Spleen (tissue), 11 donors: Measurements from ENCODE around the gene MBNL1. TPM values are rescaled to one million over a fixed set of nuclear protein-coding genes. Genes with fewer than 3 reads are reported as not detected.

Experiments used
- DNase-seq: peaks from one replicate; pipeline ENCODE4 v3.0.0-alpha.2; 2020
- H3K27ac ChIP-seq, 8 donors: fragments of 200-600 bp; sonication (generic) in 7 of 8; 1 replicate in 4 of 8; 2 replicates in 4 of 8; pipeline versions ENCODE4 v1.5.0 to v1.8.0; 2016 to 2021; ENCODE audit warnings: inconsistent platforms in 4 of 8, mild to moderate bottlenecking in 4 of 8, moderate library complexity in 1 of 8
- H3K27me3 ChIP-seq, 7 donors: fragments of 200-600 bp; sonication (generic) in 6 of 7; replicated peaks in 1 of 7; 1 replicate in 4 of 7; 2 replicates in 3 of 7; pipeline versions ENCODE4 v1.5.0 to v1.8.0; 2016 to 2021; ENCODE audit warnings: inconsistent platforms in 3 of 7, mild to moderate bottlenecking in 1 of 7
- H3K36me3 ChIP-seq, 6 donors: fragments of 200-600 bp; sonication (generic) in 5 of 6; 1 replicate in 4 of 6; 2 replicates in 2 of 6; pipeline versions ENCODE4 v1.5.0 to v1.8.0; 2016 to 2021; ENCODE audit warnings: inconsistent platforms in 2 of 6
- H3K4me1 ChIP-seq, 6 donors: fragments of 200-600 bp; sonication (generic) in 5 of 6; 1 replicate in 3 of 6; 2 replicates in 3 of 6; pipeline versions ENCODE4 v1.5.0 to v1.8.0; 2016 to 2021; ENCODE audit warnings: inconsistent platforms in 3 of 6
- H3K4me3 ChIP-seq, 8 donors: fragments of 200-600 bp; sonication (generic) in 7 of 8; 1 replicate in 4 of 8; 2 replicates in 4 of 8; pipeline versions ENCODE4 v1.5.0 to v1.8.0; 2016 to 2021; ENCODE audit warnings: inconsistent platforms in 4 of 8, mild to moderate bottlenecking in 4 of 8, moderate library complexity in 2 of 8
- H3K9me3 ChIP-seq, 8 donors: fragments of 200-600 bp; sonication (generic) in 7 of 8; 1 replicate in 4 of 8; 2 replicates in 4 of 8; pipeline versions ENCODE4 v1.5.0 to v1.8.0; 2016 to 2021; ENCODE audit warnings: inconsistent platforms in 4 of 8
- POLR2A ChIP-seq, 3 donors: fragments of 450-650 bp; IDR thresholded peaks; one replicate each; pipeline ENCODE4 v1.5.1; 2017; ENCODE audit warnings: antibody characterized with exemption in 3 of 3, mild to moderate bottlenecking in 1 of 3
- POLR2AphosphoS5 ChIP-seq, 3 donors: sonication (generic); formaldehyde crosslinking; IDR thresholded peaks; one replicate each; pipeline ENCODE4 v1.5.1; 2017; ENCODE audit warnings: antibody characterized with exemption in 3 of 3
- WGBS, 5 donors: extraction: QIAGEN DNeasy Blood & Tissue Kit in 3 of 5; methylation state at CpG; one replicate each; pipeline versions ENCODE4 v1.1.5 to v1.1.7; 2013 to 2018; 5-methylcytosine and 5-hydroxymethylcytosine counted together
- intact Hi-C: fragments of 100-400 bp; cut with DNase I; formaldehyde crosslinking; loops from one replicate; pipeline ENCODE4 v1.15.0; 2023; ENCODE audit warnings: low total_unique reads
- polyA plus RNA-seq, 3 donors: library from polyadenylated mRNA; stranded (reverse); fragments of 200-250 nt; gene quantifications; one replicate each; pipeline ENCODE4 v1.2.1, GENCODE V29; 2013
- total RNA-seq, 7 donors: library from RNA; depleted of rRNA in 3 of 7; stranded (reverse); fragments of >200 nt in 3 of 7; fragmentation: NEBNext Ultra II Directional in 4 of 7; extraction: Animal tissue kit (Norgen Biotek cat#: 25700) in 4 of 7; gene quantifications; one replicate each; pipeline versions ENCODE4 v1.1.0 to v1.2.1, GENCODE V29; 2016 to 2021
- TF ChIP-seq, protein P1 (sequence below), 11 experiments: fragments of 200-600 bp in 7 of 11; fragments of 450-650 bp in 4 of 11; sonication (generic) in 4 of 11; IDR thresholded peaks in 8 of 11; conservative IDR thresholded peaks in 3 of 11; 1 replicate in 7 of 11; 2 replicates in 4 of 11; pipeline versions ENCODE4 v1.4.0 to v1.8.0; 2016 to 2021; ENCODE audit warnings: antibody characterized with exemption in 11 of 11, inconsistent platforms in 4 of 11, mild to moderate bottlenecking in 1 of 11
- donor health status: healthy with polysubstance abuse.
- donor health status: DM: no; HTN: no; CAD: no; lungs with moderate emphysema.
- donor health status: DM: no; HTN: no; CAD: no.
- donor health status: Bipolar disorder and iron deficiency.
- donor health status: healthy.
- donor health status: DM: no; HTN: no; CAD: no.
- donor health status: DM: yes; HTN: yes; CAD: no.

MBNL1 gene
- total and polyA plus RNA-seq, 10 donors, result 64.7 to 491 (median 296) TPM

GRCh38 chr3:152269831-152270734 lies 1.4 kb downstream of the MBNL1 start:
- intact Hi-C loops, result loop anchor here (10.0 kb wide), 1 partner anchor 65 kb away; no protein-coding TSS in a partner anchor
- H3K4me3 ChIP-seq, result peak overlapping the region; percentile 76 to 89 (median 86)
- TF ChIP-seq POLR2AphosphoS5 (IDR thresholded peaks at IDR 0.05) (no peak), POLR2A (IDR thresholded peaks at IDR 0.05) (no peak)
- TF ChIP-seq, protein P1, sequence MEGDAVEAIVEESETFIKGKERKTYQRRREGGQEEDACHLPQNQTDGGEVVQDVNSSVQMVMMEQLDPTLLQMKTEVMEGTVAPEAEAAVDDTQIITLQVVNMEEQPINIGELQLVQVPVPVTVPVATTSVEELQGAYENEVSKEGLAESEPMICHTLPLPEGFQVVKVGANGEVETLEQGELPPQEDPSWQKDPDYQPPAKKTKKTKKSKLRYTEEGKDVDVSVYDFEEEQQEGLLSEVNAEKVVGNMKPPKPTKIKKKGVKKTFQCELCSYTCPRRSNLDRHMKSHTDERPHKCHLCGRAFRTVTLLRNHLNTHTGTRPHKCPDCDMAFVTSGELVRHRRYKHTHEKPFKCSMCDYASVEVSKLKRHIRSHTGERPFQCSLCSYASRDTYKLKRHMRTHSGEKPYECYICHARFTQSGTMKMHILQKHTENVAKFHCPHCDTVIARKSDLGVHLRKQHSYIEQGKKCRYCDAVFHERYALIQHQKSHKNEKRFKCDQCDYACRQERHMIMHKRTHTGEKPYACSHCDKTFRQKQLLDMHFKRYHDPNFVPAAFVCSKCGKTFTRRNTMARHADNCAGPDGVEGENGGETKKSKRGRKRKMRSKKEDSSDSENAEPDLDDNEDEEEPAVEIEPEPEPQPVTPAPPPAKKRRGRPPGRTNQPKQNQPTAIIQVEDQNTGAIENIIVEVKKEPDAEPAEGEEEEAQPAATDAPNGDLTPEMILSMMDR (IDR thresholded peaks at IDR 0.05 in 8 of 11, conservative IDR thresholded peaks at IDR 0.05 in 3 of 11), result no peak
- H3K27ac ChIP-seq, result peak overlapping the region; percentile 98 to 100 (median 99)
- no peaks in the 10 kb centered on the region for H3K9me3 ChIP-seq
- H3K36me3 ChIP-seq, result no peaks in the 10 kb centered on the region
- peaks cover 53 to 80% (median 74%) of the 10 kb centered on the region in 6 donors for H3K4me1 ChIP-seq
- DNase-seq, result peak; percentile 74
- no peaks in the 10 kb centered on the region for H3K27me3 ChIP-seq
- WGBS, 5 donors, result 0 to 1% (median 1%) methylated on average over 16 of the region's 16 CpGs

- peak overlapping the region; percentile 76 to 89 (median 86) for H3K4me3 ChIP-seq
- H3K36me3 ChIP-seq, result no peaks in the 10 kb centered on the region
- intact Hi-C loops, result no loop called here
- DNase-seq, result no peak
- no peak for TF ChIP-seq POLR2A (IDR thresholded peaks at IDR 0.05)
- no peak for TF ChIP-seq POLR2AphosphoS5 (IDR thresholded peaks at IDR 0.05)
- TF ChIP-seq, protein P1 (IDR thresholded peaks at IDR 0.05 in 8 of 11, conservative IDR thresholded peaks at IDR 0.05 in 3 of 11), result no peak
- no peaks in the 10 kb centered on the region for H3K9me3 ChIP-seq
- H3K4me1 ChIP-seq, result peaks cover 51 to 80% (median 76%) of the 10 kb centered on the region in 6 donors
- no peaks in the 10 kb centered on the region for H3K27me3 ChIP-seq
- 21 to 47% (median 27%) methylated on average over 1 of the region's 1 CpG for WGBS, 5 donors
- peak overlapping the region in 7 of 8 donors; percentile 98 to 100 (median 99) for H3K27ac ChIP-seq
Observed at GRCh38 chr3:152270937-152271336, 2.2 kb downstream of the MBNL1 start.

GRCh38 chr3:152271501-152272236 lies 2.9 kb downstream of the MBNL1 start:
- Histone ChIP-seq H3K4me1 (peaks cover 51 to 80% (median 76%) of the 10 kb centered on the region in 6 donors), H3K4me3 (peak overlapping the region in 7 of 8 donors; percentile 85 to 89 (median 86)), H3K27ac (peak overlapping the region in 7 of 8 donors; percentile 49 to 100 (median 99)), H3K9me3 (no peaks in the 10 kb centered on the region), H3K36me3 (no peaks in the 10 kb centered on the region), H3K27me3 (no peaks in the 10 kb centered on the region)
- 24 to 31% (median 29%) methylated on average over 5 of the region's 5 CpGs for WGBS, 5 donors
- intact Hi-C loops, result no loop called here
- no peak for DNase-seq
- TF ChIP-seq, protein P1 (IDR thresholded peaks at IDR 0.05 in 8 of 11, conservative IDR thresholded peaks at IDR 0.05 in 3 of 11), result no peak
- TF ChIP-seq POLR2A (IDR thresholded peaks at IDR 0.05) (no peak), POLR2AphosphoS5 (IDR thresholded peaks at IDR 0.05) (no peak)
